HG03460 (cell line): ENCODE results near the gene RPS3A.
"Not testable (repeated sequence)": the region's sequence is repeated elsewhere in the genome, so short reads cannot be mapped to it uniquely, and the experiment has no call there.

Experiments used
- ATAC-seq: cut with Tn5 transposase; IDR thresholded peaks from one replicate; pipeline ENCODE4 v1.9.1; 2021; ENCODE audit not compliant: unreplicated experiment

RPS3A gene

DNA sequence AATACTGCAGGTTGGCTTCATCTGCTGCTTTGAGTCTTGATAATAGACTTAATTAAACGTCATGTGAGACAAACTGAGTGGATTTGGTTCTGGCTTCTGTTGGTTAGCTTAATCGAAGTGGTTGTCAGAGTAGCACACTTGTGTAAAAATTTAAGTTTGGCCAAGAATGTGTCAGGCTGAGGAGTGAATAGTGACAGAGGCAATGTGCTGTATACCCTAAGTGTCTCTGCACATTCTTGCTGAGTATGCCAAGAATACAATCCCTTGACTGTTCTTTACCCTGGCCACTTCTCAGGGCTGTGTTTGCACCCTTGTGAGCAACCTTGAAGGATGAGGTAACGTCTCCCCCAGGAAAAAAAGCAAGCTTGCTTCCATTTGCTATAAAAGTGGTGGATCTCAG lies 14.9 kb downstream of the RPS3A start:
- ATAC-seq = no peak

DNA sequence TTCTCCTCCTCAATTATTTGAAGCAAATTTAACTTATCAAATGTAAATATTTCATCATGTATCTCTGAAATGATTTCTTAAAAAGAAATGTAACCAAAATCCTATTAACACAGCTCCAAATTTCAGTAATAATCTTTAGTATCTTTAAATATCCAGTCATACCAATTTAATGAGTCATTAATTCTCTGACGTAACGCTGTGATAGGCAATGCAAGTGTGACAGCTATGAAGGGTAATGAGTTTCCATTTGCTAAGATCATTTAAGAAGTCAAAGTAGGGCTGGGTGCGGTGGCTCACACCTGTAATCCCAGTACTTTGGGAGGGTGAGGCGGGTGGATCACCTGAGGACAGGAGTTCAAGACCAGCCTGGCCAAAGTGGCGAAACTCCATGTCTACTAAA lies 15.6 kb downstream of the RPS3A start:
- ATAC-seq = no peak

DNA sequence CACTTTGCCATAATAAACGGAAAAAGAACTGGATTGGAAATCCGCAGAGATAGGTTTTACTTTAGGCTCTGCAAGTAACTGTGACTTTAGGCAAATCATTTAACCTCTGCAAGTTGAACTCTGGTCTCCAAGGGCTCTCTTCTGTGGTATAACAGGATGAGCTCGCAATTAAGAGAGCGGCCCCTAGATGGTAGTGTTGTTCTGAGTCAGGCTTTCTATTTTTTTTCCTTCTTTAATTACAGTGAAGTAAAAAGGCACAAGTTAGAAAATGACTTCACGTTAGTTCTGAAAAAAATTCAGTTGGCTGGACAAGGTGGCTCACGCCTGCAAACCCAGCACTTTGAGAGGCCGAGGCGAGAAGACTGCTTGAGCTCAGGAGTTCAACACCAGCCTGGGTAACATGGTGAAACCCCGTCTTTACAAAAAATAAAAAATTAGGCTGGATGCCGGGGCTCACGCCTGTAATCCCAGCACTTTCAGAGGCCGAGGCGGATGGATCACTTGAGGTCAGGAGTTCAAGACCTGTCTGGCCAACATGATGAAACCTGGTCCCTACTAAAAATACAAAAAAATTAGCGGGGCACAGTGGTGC lies 18.0 kb downstream of the RPS3A start:
- peak; percentile 92 for ATAC-seq

DNA sequence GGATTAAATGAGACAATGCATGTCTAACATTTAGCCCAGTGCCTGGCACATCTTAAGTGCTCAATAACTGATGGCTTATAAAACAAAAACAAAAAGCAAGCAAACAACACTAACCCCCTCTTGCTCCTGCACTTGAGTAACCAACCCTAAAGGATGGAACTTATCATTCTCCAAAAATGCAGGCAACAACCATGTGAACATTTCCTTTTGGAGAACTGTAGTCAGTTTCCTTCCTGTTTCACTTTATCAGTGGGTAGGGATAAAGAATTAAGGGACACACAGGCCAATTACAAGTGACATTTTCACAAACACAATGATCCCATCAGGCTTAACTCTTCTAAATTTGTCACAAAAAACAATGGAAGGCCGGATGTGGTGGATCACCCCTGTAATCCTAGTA lies 30.4 kb downstream of the RPS3A start:
- ATAC-seq = no peak

DNA sequence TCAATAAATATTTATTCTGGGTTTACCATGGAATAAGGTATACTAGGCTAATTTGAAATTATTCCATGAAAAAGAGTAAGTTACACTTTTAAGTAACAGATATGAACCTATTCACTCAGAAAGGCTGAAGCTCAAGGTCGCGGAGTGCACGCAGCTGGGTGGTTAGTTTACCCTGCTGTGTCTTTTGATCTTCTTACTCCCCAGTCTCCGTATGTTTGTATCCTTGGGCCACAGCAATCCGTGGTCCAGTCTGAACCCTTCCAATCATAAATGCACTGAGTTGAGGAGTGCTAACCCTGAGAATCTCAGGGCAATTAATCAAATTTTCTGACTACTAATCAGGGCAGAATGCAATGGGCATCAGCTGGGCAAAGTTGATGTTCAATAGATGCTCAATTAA lies 33.9 kb downstream of the RPS3A start:
- ATAC-seq = no peak

DNA sequence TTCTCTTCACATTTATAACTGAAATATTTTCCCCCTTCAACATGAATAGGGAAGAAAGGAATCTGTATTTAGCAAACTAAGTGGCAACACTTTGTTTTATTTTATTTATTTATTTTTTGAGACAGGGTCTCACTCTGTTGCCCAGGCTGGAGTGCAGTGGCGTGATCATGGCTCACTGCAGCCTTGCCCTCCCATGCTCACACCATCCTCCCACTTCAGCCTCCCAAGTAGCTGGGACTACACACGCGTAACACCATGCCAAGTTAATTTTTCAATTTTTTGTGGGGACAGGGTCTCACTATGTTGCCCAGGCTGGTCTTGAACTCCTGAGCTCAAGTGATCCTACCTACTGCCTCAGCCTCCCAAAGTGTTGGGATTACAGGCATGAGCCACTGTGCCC lies 36.6 kb downstream of the RPS3A start:
- not testable (repeated sequence) for ATAC-seq

DNA sequence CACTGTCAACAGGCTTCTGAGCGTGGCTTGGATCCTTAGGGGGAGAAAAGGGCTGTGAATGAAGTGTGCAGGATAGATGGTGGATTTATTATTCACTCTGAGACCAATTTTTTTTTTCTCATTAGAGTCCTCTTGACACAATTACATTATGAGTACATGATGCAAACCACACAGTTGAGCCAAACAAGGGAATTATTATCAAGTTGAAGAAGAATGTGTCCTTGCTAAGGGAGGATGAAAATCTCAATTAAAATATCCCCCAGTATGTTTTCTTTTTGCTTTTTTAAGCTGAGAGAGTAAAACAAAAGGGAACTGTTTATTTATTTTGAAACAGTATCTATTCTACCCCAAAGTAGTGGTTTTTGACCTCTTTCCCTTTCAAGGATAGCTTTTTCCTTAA lies 40.4 kb downstream of the RPS3A start:
- ATAC-seq = no peak

DNA sequence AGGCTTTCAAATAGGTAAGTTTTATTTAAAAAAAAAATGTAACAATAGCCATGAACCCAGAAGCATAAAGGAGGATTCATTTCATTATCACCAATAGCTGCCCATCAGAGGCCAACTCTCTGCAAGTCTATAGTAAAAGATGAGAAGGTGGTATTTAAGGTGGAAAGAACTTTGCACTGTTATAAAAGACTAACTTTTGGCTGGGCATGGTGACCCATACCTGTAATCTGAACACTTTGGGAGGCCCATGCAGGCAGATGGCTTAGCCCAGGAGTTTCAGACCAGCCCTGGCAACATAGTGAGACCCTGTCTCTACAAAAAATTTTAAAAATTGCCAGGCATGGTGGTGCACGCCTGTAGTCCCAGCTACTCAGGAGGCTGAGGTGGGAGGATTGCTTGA lies 43.3 kb downstream of the RPS3A start:
- no peak for ATAC-seq

DNA sequence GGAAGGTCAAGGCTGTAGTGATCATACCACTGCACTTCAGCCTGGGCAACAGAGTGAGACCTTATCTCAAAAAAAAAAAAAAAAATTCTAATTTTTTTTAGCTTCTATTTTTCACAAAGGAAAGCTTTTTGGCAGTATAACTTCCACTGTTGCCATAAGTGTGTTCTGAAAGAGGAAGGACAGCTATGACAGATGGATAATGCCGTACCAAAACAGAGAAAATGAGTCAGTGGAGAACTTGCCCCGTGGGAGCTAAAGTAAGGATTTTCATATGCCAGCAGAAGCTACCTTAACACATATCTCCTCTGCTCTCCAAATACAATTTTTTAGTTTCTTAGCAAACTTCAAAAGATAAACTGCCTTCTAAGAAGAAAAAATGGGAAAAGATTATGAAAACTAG lies 43.7 kb downstream of the RPS3A start:
- no peak for ATAC-seq

DNA sequence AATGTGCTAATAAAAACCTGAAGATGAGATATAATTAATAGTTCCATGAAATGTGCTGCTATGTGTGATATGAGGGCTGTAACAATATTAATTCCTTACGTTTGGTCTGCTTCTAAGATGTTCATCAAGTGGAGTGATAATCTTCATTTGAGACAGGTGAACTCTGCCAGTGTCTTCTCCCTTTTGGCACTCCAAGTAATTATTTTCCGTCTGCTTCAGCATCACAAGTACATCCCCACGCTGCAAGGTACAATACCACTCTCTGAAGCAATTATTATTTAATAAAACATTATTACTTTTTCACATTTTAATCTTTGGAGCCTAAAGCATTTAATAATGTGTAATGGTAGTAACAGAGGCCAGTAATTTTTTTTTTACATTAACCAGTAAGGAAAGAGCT lies 44.4 kb downstream of the RPS3A start:
- ATAC-seq = no peak

DNA sequence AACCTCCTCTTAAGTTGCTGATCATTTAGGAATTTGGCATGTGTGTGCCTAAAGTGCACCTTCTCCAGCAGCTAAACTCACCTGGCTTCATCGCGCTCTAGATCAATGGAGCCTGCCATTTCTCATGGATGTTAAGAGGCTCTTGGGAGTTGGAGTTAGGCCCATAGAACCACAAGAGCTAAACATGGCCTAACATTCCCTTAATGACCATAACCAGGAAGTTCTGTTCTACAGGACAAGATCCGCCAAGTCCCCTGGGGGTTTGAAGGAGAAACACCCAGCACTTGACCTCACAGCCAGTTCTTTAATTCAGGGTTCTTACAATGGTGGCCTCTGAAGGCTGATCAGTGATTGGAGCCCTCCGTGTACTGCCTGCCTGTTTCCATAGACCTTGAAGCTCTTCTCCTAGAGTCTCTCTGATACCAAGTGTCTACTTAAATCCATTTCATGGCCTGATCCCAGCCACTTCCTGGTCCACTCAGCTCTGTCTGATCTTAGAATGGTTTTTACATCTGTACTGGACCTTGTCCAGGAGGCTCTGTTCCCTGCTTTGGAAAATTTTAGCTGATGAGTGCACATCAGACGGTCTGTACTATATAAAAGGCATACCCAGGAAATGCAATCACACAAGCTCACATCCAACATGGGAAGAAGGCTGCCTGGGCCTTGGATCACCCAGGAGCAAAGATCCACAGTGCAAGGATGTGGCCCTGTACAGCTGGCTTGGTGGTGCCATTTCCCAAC lies 45.1 kb downstream of the RPS3A start:
- ATAC-seq = no peak

DNA sequence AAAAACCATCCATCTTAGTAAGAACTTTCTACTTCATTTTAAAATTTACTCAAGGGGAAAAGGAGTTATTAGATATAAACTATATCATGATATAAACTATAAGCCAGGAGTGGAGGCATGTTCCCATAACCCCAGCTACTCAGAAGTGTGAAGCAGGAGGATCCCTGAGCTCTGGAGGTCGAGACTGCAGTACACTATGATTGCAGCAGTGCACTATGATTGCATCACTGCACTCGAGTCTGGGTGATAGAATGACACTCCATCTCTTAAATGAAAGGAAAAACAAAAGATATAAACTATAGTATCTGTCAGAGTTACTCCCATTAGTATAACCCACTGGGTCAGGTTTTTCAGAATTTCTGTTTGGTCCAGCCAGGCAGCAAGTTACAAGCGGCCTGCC lies 47.6 kb downstream of the RPS3A start:
- ATAC-seq = no peak

DNA sequence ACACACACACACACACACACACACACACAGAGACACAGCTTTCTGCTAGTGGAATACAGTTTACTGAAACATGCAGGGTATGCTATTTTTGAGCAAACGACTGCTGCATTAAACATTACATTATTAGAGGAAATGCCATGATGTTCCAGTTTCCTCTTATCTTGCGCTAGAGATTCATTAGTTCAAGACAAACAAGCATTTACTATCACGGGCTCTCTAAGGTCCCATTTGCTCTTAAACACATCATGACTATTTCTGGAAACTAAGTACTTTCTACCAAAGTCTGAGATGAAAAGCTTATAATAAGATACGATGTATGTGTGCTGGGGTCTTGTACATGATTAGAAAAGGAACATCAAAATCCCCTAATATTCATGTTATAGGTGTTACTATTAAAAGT lies 48.8 kb downstream of the RPS3A start:
- no peak for ATAC-seq

DNA sequence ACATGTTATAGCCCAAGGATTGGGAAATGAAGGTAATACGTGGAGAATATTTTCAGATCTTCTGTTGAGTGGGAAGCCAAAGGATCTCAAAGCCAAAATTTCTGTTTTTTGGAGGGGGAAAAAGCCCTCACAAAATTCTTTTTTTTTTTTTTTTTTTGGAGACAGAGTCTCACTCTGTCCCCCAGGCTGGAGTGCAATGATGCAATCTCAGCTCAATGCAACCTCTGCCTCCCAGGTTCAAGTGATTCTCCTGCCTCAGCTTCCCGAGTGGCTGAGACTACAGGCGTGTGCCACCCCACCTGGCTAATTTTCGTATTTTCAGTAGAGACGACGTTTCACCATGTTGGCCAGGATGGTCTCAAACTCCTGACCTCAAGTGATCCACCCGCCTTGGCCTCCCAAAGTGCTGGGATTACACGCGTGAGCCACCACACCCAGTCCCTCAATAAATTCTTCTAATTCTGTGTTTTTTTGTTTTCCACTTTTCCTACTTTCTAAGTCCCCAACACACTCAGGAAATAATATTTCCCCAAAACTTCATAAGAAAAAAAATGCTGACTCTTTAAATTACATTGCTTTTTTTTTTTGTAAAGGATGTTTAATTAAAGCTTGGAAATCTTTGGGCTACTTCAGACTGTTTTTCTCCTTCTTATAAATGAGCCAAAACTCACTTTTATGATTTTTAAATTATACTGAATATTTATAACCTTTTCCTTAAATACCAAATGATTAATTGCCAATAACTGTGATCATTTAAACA lies 51.6 kb downstream of the RPS3A start:
- ATAC-seq = no peak

DNA sequence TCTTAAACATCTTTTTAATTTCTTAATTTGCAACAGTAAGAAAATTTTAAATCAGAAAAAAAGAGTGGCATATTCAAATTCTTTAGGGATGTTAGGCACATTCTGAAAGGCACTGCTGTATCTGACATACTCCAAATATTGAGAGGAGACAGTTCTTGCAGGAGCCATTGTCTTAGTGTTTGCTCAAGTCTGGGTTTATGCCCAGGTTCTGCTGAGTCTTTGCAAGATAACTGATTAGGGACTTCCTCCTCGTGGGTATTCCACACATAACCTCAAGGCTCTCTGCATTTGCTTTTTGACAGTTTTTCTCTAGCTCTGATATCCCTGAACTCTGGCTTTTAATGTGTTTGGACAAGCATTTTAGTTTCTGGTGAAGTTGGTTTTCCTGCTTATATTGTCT lies 52.6 kb downstream of the RPS3A start:
- no peak for ATAC-seq

DNA sequence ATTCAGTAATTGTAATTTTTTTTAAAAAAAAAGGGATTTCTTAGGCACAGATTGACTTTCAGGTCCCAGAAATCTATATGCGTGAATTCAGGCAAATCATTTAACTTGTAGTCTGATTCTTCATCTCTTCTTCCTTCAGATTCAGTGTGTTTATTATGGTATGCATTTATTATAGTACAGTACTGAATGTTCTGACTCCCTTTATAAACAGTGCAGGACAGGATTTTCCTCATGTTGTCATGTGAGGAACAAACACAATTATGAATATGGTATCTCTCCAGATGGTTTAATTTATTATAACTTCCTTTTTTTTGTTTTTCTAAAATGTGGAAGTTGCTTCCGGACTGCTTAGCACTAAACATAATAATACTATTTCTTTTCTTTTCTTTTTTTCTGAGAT lies 54.2 kb downstream of the RPS3A start:
- ATAC-seq = no peak
